PC-9 (cell line): ENCODE measurements around the gene APBA2. TPM values are rescaled to one million over a fixed set of nuclear protein-coding genes. Genes with fewer than 3 reads are reported as not detected.

ENCODE experiments used
- BruUV-seq: library from RNA; stranded (reverse); fragments of 400-500 nt; replicated peaks from 2 replicates; lab custom pipeline; 2021; lab: Mats Ljungman, UMichigan
- CTCF ChIA-PET: fragments of 300-600 bp; sonication (Branson Sonifier 250); formaldehyde crosslinking; loops from one replicate; lab custom pipeline; 2022; ENCODE audit warnings: antibody characterized with exemption; lab: Charles Lee
- POLR2A ChIA-PET: fragments of 300-600 bp; sonication (Branson Sonifier 250); formaldehyde crosslinking; loops from one replicate; lab custom pipeline; 2022; ENCODE audit warnings: antibody characterized with exemption; ENCODE audit not compliant: unreplicated experiment; lab: Charles Lee
- DNase-seq, 2 experiments: peaks; one replicate each; pipeline versions ENCODE4 v3.0.0 to v3.0.0-alpha.2; 2015 to 2022; ENCODE audit warnings: mixed read lengths in 1 of 2
- H2AFZ ChIP-seq: fragments of 200-600 bp; sonication (generic); 2 replicates; pipeline ENCODE4 v1.8.1; 2017; ENCODE audit warnings: antibody characterized with exemption
- H3F3A ChIP-seq: fragments of 200-600 bp; sonication (generic); 2 replicates; pipeline ENCODE4 v1.8.1; 2017; ENCODE audit warnings: antibody characterized with exemption, mild to moderate bottlenecking, low read depth; ENCODE audit not compliant: insufficient read depth
- H3K27ac ChIP-seq: fragments of 200-600 bp; sonication (generic); 2 replicates; pipeline ENCODE4 v1.6.1; 2016; ENCODE audit warnings: mixed run types
- H3K27me3 ChIP-seq: fragments of 200-600 bp; sonication (generic); 2 replicates; pipeline ENCODE4 v1.6.1; 2016; ENCODE audit warnings: low read depth, mixed run types; ENCODE audit not compliant: insufficient read depth
- H3K36me3 ChIP-seq: fragments of 200-600 bp; sonication (generic); 2 replicates; pipeline ENCODE4 v1.6.1; 2016; ENCODE audit warnings: low read depth, mixed run types
- H3K4me1 ChIP-seq: fragments of 200-600 bp; sonication (generic); replicated peaks from 2 replicates; pipeline ENCODE4 v1.6.1; 2016; ENCODE audit warnings: mixed run types; ENCODE audit not compliant: insufficient read depth
- H3K4me2 ChIP-seq: fragments of 200-600 bp; sonication (generic); 2 replicates; pipeline ENCODE4 v1.6.1; 2017; ENCODE audit warnings: mixed run types
- H3K4me3 ChIP-seq: fragments of 200-600 bp; sonication (generic); 2 replicates; pipeline ENCODE4 v1.6.1; 2016; ENCODE audit warnings: mixed run types
- H3K79me2 ChIP-seq: fragments of 200-600 bp; sonication (generic); 2 replicates; pipeline ENCODE4 v1.6.1; 2017; ENCODE audit warnings: low read depth, mixed run types
- H3K9me2 ChIP-seq: fragments of 200-600 bp; sonication (generic); 2 replicates; pipeline ENCODE4 v1.8.1; 2017; ENCODE audit warnings: mild to moderate bottlenecking; ENCODE audit not compliant: insufficient read depth
- H3K9me3 ChIP-seq: fragments of 200-600 bp; sonication (generic); 2 replicates; pipeline ENCODE4 v1.8.1; 2016; ENCODE audit warnings: low read depth; ENCODE audit not compliant: insufficient read depth
- H4K20me1 ChIP-seq: fragments of 200-600 bp; sonication (generic); 2 replicates; pipeline ENCODE4 v1.8.1; 2017; ENCODE audit not compliant: insufficient read depth
- EZH2 ChIP-seq: fragments of 200-600 bp; sonication (generic); IDR thresholded peaks from 2 replicates; pipeline ENCODE4 v1.8.0; 2017; ENCODE audit warnings: antibody characterized with exemption, low read depth
- intact Hi-C: fragments of 100-400 bp; cut with micrococcal nuclease; formaldehyde crosslinking; loops from one replicate; pipeline ENCODE4 v1.10.0; 2022; ENCODE audit not compliant: unreplicated experiment
- total RNA-seq: library from RNA; stranded (reverse); gene quantifications from 2 replicates; pipeline ENCODE4 v1.2.3, GENCODE V29; 2021
- TF ChIP-seq, protein P1 (sequence below): fragments of 200-600 bp; sonication (generic); conservative IDR thresholded peaks from 2 replicates; pipeline ENCODE4 v1.6.1; 2017; ENCODE audit warnings: mixed run types, antibody characterized with exemption, mild to moderate bottlenecking, moderate library complexity

The APBA2 gene
- total RNA-seq, 1 experiment from 2014 or later: not detected

GRCh38 chr15:28915935-28916334 lies 30.2 kb downstream of the APBA2 start:
- intact Hi-C loops: no loop called here
- no peak overlapping the region for H3K4me3 ChIP-seq
- ChIA-PET POLR2A (no interaction called here), CTCF (no interaction called here)
- no peak overlapping the region for H3K4me2 ChIP-seq
- TF ChIP-seq EZH2: no peak
- TF ChIP-seq, protein P1, sequence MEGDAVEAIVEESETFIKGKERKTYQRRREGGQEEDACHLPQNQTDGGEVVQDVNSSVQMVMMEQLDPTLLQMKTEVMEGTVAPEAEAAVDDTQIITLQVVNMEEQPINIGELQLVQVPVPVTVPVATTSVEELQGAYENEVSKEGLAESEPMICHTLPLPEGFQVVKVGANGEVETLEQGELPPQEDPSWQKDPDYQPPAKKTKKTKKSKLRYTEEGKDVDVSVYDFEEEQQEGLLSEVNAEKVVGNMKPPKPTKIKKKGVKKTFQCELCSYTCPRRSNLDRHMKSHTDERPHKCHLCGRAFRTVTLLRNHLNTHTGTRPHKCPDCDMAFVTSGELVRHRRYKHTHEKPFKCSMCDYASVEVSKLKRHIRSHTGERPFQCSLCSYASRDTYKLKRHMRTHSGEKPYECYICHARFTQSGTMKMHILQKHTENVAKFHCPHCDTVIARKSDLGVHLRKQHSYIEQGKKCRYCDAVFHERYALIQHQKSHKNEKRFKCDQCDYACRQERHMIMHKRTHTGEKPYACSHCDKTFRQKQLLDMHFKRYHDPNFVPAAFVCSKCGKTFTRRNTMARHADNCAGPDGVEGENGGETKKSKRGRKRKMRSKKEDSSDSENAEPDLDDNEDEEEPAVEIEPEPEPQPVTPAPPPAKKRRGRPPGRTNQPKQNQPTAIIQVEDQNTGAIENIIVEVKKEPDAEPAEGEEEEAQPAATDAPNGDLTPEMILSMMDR: no peak
- no peaks in the 10 kb centered on the region for H3K36me3 ChIP-seq
- no peaks in the 10 kb centered on the region for H3K79me2 ChIP-seq
- no peak overlapping the region for H2AFZ ChIP-seq
- H3K4me1 ChIP-seq: no peaks in the 10 kb centered on the region
- DNase-seq: no peak
- H3F3A ChIP-seq: no peaks in the 10 kb centered on the region
- no peaks in the 10 kb centered on the region for H3K9me2 ChIP-seq
- no peaks in the 10 kb centered on the region for H4K20me1 ChIP-seq
- BruUV-seq: no TSS peak
- H3K27ac ChIP-seq: no peak overlapping the region
- H3K27me3 ChIP-seq: peaks cover 16% of the 10 kb centered on the region; the same call in 1 of the 2 replicates
- no peaks in the 10 kb centered on the region for H3K9me3 ChIP-seq

DNA sequence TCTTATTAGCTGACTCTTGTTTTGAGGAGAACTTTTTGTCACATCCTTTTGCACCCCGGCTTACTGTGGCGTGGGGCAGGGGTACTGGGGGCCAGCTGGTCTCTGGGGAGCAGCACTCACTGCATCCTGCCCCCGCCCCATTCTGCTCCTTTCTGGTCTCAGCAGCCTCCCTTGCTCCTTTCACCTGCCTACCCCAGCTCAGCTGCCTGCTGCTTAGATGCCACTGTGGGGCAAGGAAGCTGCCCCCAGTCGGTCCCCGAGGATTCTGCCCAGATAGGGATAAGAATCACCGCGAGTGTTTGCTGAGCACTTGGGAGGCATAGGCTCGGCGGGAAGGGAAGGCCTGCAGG lies 32.0 kb downstream of the APBA2 start:
- no peaks in the 10 kb centered on the region for H3F3A ChIP-seq
- no peaks in the 10 kb centered on the region for H3K79me2 ChIP-seq
- TF ChIP-seq, protein P1: no peak
- no peak for TF ChIP-seq EZH2
- ChIA-PET POLR2A (no interaction called here), CTCF (no interaction called here)
- no peaks in the 10 kb centered on the region for H4K20me1 ChIP-seq
- no peaks in the 10 kb centered on the region for H3K36me3 ChIP-seq
- no peaks in the 10 kb centered on the region for H3K9me2 ChIP-seq
- DNase-seq: no peak
- BruUV-seq: no TSS peak
- H3K27me3 ChIP-seq: peaks cover 14% of the 10 kb centered on the region; the same call in 1 of the 2 replicates
- H3K4me2 ChIP-seq: no peak overlapping the region
- H3K9me3 ChIP-seq: no peaks in the 10 kb centered on the region
- no peak overlapping the region for H3K27ac ChIP-seq
- H3K4me3 ChIP-seq: no peak overlapping the region
- intact Hi-C loops: no loop called here
- H2AFZ ChIP-seq: no peak overlapping the region
- no peaks in the 10 kb centered on the region for H3K4me1 ChIP-seq

GRCh38 chr15:28918141-28918983 lies 32.6 kb downstream of the APBA2 start:
- Histone ChIP-seq H3K4me2 (no peak overlapping the region), H3F3A (no peaks in the 10 kb centered on the region), H3K79me2 (no peaks in the 10 kb centered on the region), H3K36me3 (no peaks in the 10 kb centered on the region), H4K20me1 (no peaks in the 10 kb centered on the region), H3K4me3 (no peak overlapping the region), H3K27me3 (peaks cover 14% of the 10 kb centered on the region; the same call in 1 of the 2 replicates), H3K9me3 (no peaks in the 10 kb centered on the region), H3K9me2 (no peaks in the 10 kb centered on the region), H2AFZ (no peak overlapping the region), H3K4me1 (no peaks in the 10 kb centered on the region), H3K27ac (no peak overlapping the region)
- intact Hi-C loops: no loop called here
- ChIA-PET CTCF (no interaction called here), POLR2A (no interaction called here)
- TF ChIP-seq, protein P1: no peak
- TF ChIP-seq EZH2: no peak
- no peak for DNase-seq
- no TSS peak for BruUV-seq
